Measurements from ENCODE around the gene TBC1D2B. TPM values are rescaled to one million over a fixed set of nuclear protein-coding genes. Genes with fewer than 3 reads are reported as not detected.
A peak's percentile ranks its signal among the peaks of the same experiment; 100 is the strongest.

The TBC1D2B gene
- polyA plus RNA-seq, 4 donors: 7.6 to 44.4 (median 11.9) TPM

DNA sequence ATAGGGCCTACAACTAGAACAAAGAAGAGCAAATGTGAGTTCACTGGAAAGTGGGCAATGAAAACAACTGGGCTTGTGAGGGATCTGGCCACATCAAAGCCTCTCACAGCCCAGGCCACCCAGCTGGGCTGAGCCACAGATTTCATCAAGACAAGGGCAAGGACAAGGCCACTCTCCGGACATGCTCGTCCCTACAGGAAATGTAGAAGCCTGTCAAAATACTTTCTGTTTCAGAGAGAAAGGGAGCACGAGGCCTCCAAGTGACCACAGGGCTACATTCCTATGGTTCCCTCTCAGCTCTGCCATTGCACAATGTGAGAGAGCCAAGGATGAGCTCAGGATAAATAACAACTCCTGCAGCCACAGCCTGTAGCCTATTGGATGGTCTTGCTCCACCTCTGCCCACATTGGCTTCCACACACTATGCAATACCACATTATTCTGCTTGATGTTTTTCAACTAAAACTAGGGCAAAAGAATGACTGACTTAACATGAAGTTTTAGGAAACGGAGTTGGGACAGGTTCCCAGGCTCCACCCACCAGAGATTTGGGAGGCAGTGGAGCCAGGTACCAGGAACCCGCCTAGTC is 12.1 kb downstream of the TBC1D2B start:
- Histone ChIP-seq H3K4me3 (ENCODE audit: low read depth in 1 of 3, low read length in 3 of 3) (no peak overlapping the region), H3K4me1 (ENCODE audit: control insufficient read depth in 3 of 3, insufficient read depth in 2 of 3, low read depth in 1 of 3, low read length in 2 of 3) (peaks cover 11 to 73% (median 55%) of the 10 kb centered on the region in 3 donors), H3K27ac (ENCODE audit: low read depth in 1 of 3, low read length in 2 of 3) (peak overlapping the region; percentile 6 to 92 (median 76)), H3K36me3 (ENCODE audit: control insufficient read depth in 3 of 3, insufficient read depth in 2 of 3, low read depth in 1 of 3, low read length in 3 of 3) (peaks cover 0 to 8% (median 0%) of the 10 kb centered on the region in 3 donors), H3K27me3 (ENCODE audit: control insufficient read depth in 3 of 3, insufficient read depth in 3 of 3, low read length in 3 of 3) (no peaks in the 10 kb centered on the region), H3K9me3 (ENCODE audit: control insufficient read depth in 2 of 2, insufficient read depth in 1 of 2, low read depth in 1 of 2, low read length in 1 of 2) (no peaks in the 10 kb centered on the region)
- FAIRE-seq (no peak), DNase-seq (peak in 1 of 2 donors; percentile 81)
- 37 to 68% (median 44%) methylated on average over 5 of the region's 5 CpGs for WGBS, 3 donors

DNA sequence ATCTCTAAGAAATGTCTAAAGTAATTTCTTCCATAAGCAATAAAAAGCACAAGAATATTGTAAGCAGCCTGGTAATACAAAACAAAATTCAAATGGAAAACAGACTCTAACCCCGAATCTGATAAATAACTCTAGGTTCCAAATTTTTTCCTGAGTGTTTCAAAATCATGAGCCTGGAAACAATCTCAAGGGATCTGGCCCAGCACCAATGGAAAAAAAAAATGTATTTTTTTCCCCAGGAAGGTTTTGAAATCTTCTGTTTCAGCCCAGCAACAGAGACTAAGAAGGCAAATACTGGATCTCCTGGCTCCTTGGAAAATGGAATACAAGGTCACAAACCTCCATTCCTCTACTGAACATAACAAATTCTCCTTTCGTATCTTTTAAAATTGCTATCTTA is 13.0 kb downstream of the TBC1D2B start:
- 63 to 87% (median 80%) methylated on average over 2 of the region's 2 CpGs for WGBS, 3 donors
- DNase-seq (no peak), FAIRE-seq (no peak)
- H3K4me1 ChIP-seq (ENCODE audit: control insufficient read depth in 3 of 3, insufficient read depth in 2 of 3, low read depth in 1 of 3, low read length in 2 of 3): peaks cover 11 to 67% (median 52%) of the 10 kb centered on the region in 3 donors
- H3K27ac ChIP-seq (ENCODE audit: low read depth in 1 of 3, low read length in 2 of 3): peak overlapping the region in 2 of 3 donors; percentile 76 to 92
- H3K4me3 ChIP-seq (ENCODE audit: low read depth in 1 of 3, low read length in 3 of 3): no peak overlapping the region
- H3K36me3 ChIP-seq (ENCODE audit: control insufficient read depth in 3 of 3, insufficient read depth in 2 of 3, low read depth in 1 of 3, low read length in 3 of 3): peaks cover 0 to 10% (median 0%) of the 10 kb centered on the region in 3 donors
- H3K27me3 ChIP-seq (ENCODE audit: control insufficient read depth in 3 of 3, insufficient read depth in 3 of 3, low read length in 3 of 3): no peaks in the 10 kb centered on the region
- H3K9me3 ChIP-seq (ENCODE audit: control insufficient read depth in 2 of 2, insufficient read depth in 1 of 2, low read depth in 1 of 2, low read length in 1 of 2): no peaks in the 10 kb centered on the region

DNA sequence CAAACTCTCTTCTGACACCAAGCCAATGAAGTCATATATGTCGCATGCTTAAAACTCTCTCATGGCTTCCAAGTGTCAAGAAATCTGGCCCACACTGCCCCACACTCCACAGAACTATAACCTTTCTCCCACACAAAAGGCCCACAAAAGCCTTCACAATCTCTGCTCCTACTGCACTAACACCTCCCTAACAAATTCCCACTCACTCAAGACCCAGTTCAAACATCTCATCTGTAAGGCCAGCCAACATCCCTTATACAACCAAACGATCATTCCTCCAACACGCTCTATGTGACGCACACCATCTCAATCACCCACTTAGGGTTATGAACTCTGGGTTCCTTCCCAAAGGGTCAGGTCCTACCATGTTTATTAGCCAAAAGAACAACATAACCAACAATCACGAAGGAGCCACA is 13.5 kb downstream of the TBC1D2B start:
- Histone ChIP-seq H3K9me3 (ENCODE audit: control insufficient read depth in 2 of 2, insufficient read depth in 1 of 2, low read depth in 1 of 2, low read length in 1 of 2) (no peaks in the 10 kb centered on the region), H3K36me3 (ENCODE audit: control insufficient read depth in 3 of 3, insufficient read depth in 2 of 3, low read depth in 1 of 3, low read length in 3 of 3) (peaks cover 0 to 14% (median 0%) of the 10 kb centered on the region in 3 donors), H3K27me3 (ENCODE audit: control insufficient read depth in 3 of 3, insufficient read depth in 3 of 3, low read length in 3 of 3) (no peaks in the 10 kb centered on the region), H3K27ac (ENCODE audit: low read depth in 1 of 3, low read length in 2 of 3) (peak overlapping the region in 2 of 3 donors; percentile 76 to 83), H3K4me1 (ENCODE audit: control insufficient read depth in 3 of 3, insufficient read depth in 2 of 3, low read depth in 1 of 3, low read length in 2 of 3) (peaks cover 14 to 65% (median 53%) of the 10 kb centered on the region in 3 donors), H3K4me3 (ENCODE audit: low read depth in 1 of 3, low read length in 3 of 3) (no peak overlapping the region)
- DNase-seq (no peak), FAIRE-seq (no peak)
- 67 to 94% (median 85%) methylated on average over 5 of the region's 5 CpGs for WGBS, 3 donors

DNA sequence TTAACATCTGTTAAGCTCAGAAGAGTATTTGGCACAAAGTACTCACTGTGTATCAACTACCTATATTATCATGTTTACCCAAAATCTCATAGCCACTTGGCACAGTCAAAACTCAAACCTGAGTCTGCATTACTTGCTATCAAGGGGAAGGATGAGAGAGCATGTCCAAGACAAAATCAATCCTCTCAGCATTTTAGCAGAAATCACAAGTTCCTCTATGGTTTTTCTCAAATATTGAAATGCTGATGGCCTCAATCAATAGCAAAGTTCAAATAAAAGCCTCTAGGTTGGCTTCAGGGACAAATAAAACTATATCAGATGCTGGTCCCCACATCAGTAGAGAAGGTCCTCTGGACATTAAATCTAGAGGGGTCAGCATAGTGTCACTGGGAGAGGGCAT is 14.3 kb downstream of the TBC1D2B start:
- Histone ChIP-seq H3K27me3 (ENCODE audit: control insufficient read depth in 3 of 3, insufficient read depth in 3 of 3, low read length in 3 of 3) (no peaks in the 10 kb centered on the region), H3K27ac (ENCODE audit: low read depth in 1 of 3, low read length in 2 of 3) (peak overlapping the region in 1 of 3 donors; percentile 83), H3K9me3 (ENCODE audit: control insufficient read depth in 2 of 2, insufficient read depth in 1 of 2, low read depth in 1 of 2, low read length in 1 of 2) (no peaks in the 10 kb centered on the region), H3K4me1 (ENCODE audit: control insufficient read depth in 3 of 3, insufficient read depth in 2 of 3, low read depth in 1 of 3, low read length in 2 of 3) (peaks cover 17 to 65% (median 53%) of the 10 kb centered on the region in 3 donors), H3K36me3 (ENCODE audit: control insufficient read depth in 3 of 3, insufficient read depth in 2 of 3, low read depth in 1 of 3, low read length in 3 of 3) (peaks cover 0 to 21% (median 0%) of the 10 kb centered on the region in 3 donors), H3K4me3 (ENCODE audit: low read depth in 1 of 3, low read length in 3 of 3) (no peak overlapping the region)
- no peak for FAIRE-seq
- DNase-seq: no peak

DNA sequence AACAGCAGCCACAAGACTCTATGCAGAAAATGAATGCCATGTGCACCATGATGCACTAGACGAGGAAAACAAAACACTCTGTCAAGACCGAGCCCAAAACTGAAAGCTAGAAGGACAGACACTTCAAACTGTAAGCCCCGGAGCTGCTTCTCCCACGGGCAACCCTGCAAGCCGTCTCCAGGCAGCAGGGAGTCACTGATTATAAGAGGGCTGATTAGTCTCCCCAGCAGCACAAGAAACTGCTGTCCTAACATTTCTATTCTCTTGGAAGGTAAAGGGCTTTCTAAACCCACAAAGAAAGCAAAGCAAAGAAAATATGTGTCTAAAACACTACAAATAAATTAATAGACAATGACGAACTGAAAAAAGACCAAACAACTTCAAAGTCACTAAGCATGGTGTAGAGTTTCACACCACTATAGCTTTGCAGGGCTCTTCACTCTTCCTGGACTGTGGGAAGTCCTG is 15.5 kb downstream of the TBC1D2B start:
- Histone ChIP-seq H3K9me3 (ENCODE audit: control insufficient read depth in 2 of 2, insufficient read depth in 1 of 2, low read depth in 1 of 2, low read length in 1 of 2) (no peaks in the 10 kb centered on the region), H3K27me3 (ENCODE audit: control insufficient read depth in 3 of 3, insufficient read depth in 3 of 3, low read length in 3 of 3) (no peaks in the 10 kb centered on the region), H3K36me3 (ENCODE audit: control insufficient read depth in 3 of 3, insufficient read depth in 2 of 3, low read depth in 1 of 3, low read length in 3 of 3) (peaks cover 0 to 16% (median 0%) of the 10 kb centered on the region in 3 donors), H3K4me1 (ENCODE audit: control insufficient read depth in 3 of 3, insufficient read depth in 2 of 3, low read depth in 1 of 3, low read length in 2 of 3) (peaks cover 10 to 65% (median 50%) of the 10 kb centered on the region in 3 donors), H3K27ac (ENCODE audit: low read depth in 1 of 3, low read length in 2 of 3) (peak overlapping the region; percentile 22 to 62 (median 47)), H3K4me3 (ENCODE audit: low read depth in 1 of 3, low read length in 3 of 3) (no peak overlapping the region)
- FAIRE-seq: no peak
- 2 to 3% (median 2%) methylated on average over 6 of the region's 6 CpGs for WGBS, 3 donors
- DNase-seq: peak; percentile 54 to 61

- Histone ChIP-seq H3K27ac (ENCODE audit: low read depth in 1 of 3, low read length in 2 of 3) (peak overlapping the region in 1 of 3 donors; percentile 30), H3K27me3 (ENCODE audit: control insufficient read depth in 3 of 3, insufficient read depth in 3 of 3, low read length in 3 of 3) (no peaks in the 10 kb centered on the region), H3K36me3 (ENCODE audit: control insufficient read depth in 3 of 3, insufficient read depth in 2 of 3, low read depth in 1 of 3, low read length in 3 of 3) (peaks cover 0 to 18% (median 0%) of the 10 kb centered on the region in 3 donors), H3K9me3 (ENCODE audit: control insufficient read depth in 2 of 2, insufficient read depth in 1 of 2, low read depth in 1 of 2, low read length in 1 of 2) (no peaks in the 10 kb centered on the region), H3K4me1 (ENCODE audit: control insufficient read depth in 3 of 3, insufficient read depth in 2 of 3, low read depth in 1 of 3, low read length in 2 of 3) (peaks cover 19 to 64% (median 53%) of the 10 kb centered on the region in 3 donors), H3K4me3 (ENCODE audit: low read depth in 1 of 3, low read length in 3 of 3) (no peak overlapping the region)
- no peak for DNase-seq
- FAIRE-seq: no peak
- WGBS, 3 donors: 88 to 99% (median 95%) methylated on average over 5 of the region's 5 CpGs
Measured at GRCh38 chr15:78060232-78060631, 17.3 kb downstream of the TBC1D2B start.

DNA sequence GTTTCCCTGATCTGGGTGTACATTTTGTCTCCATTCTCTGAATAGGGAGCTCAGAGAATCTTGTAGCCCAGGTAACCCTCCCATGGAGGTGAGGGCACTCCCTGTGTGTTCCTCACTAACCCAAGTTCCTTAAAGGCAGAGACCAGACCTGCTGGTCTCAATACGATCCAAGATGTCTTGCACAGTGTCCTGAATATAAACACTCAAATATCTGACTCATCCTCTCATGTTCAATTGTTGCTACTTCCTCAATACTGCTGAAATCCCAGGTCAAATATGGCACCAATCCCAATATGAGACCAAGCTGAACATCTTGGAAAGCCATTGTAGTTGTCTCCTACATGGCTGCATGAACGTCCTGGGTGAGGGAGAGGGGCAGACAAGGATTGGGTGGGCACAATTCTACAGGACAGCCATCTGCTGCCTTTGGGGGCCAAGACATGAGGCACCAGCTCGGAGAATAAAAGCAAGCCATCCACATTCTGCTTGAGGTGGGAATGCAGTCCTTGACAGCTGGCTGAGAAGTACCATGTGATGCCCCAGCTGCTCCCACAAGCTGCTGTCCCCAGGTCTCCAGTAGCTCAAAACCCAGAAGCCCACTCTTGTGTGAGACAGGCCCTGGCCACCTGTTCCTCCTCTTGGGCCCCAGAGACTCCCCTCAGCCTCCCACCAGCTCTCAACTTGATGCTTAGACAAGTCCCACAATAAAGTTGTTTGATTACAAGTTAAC is 18.2 kb downstream of the TBC1D2B start:
- WGBS, 3 donors: 67 to 78% (median 78%) methylated on average over 3 of the region's 3 CpGs
- FAIRE-seq (no peak), DNase-seq (no peak)
- H3K27ac ChIP-seq (ENCODE audit: low read depth in 1 of 3, low read length in 2 of 3): peak overlapping the region in 2 of 3 donors; percentile 9 to 60
- H3K9me3 ChIP-seq (ENCODE audit: control insufficient read depth in 2 of 2, insufficient read depth in 1 of 2, low read depth in 1 of 2, low read length in 1 of 2): no peaks in the 10 kb centered on the region
- H3K4me1 ChIP-seq (ENCODE audit: control insufficient read depth in 3 of 3, insufficient read depth in 2 of 3, low read depth in 1 of 3, low read length in 2 of 3): peaks cover 19 to 57% (median 51%) of the 10 kb centered on the region in 3 donors
- peaks cover 0 to 19% (median 0%) of the 10 kb centered on the region in 3 donors for H3K36me3 ChIP-seq (ENCODE audit: control insufficient read depth in 3 of 3, insufficient read depth in 2 of 3, low read depth in 1 of 3, low read length in 3 of 3)
- H3K27me3 ChIP-seq (ENCODE audit: control insufficient read depth in 3 of 3, insufficient read depth in 3 of 3, low read length in 3 of 3): no peaks in the 10 kb centered on the region
- no peak overlapping the region for H3K4me3 ChIP-seq (ENCODE audit: low read depth in 1 of 3, low read length in 3 of 3)

GRCh38 chr15:78058401-78058935 is 19.0 kb downstream of the TBC1D2B start:
- no peak for FAIRE-seq
- Histone ChIP-seq H3K9me3 (ENCODE audit: control insufficient read depth in 2 of 2, insufficient read depth in 1 of 2, low read depth in 1 of 2, low read length in 1 of 2) (no peaks in the 10 kb centered on the region), H3K27me3 (ENCODE audit: control insufficient read depth in 3 of 3, insufficient read depth in 3 of 3, low read length in 3 of 3) (no peaks in the 10 kb centered on the region), H3K4me1 (ENCODE audit: control insufficient read depth in 3 of 3, insufficient read depth in 2 of 3, low read depth in 1 of 3, low read length in 2 of 3) (peaks cover 19 to 58% (median 47%) of the 10 kb centered on the region in 3 donors), H3K36me3 (ENCODE audit: control insufficient read depth in 3 of 3, insufficient read depth in 2 of 3, low read depth in 1 of 3, low read length in 3 of 3) (peaks cover 0 to 21% (median 0%) of the 10 kb centered on the region in 3 donors), H3K27ac (ENCODE audit: low read depth in 1 of 3, low read length in 2 of 3) (peak overlapping the region in 2 of 3 donors; percentile 4 to 41), H3K4me3 (ENCODE audit: low read depth in 1 of 3, low read length in 3 of 3) (no peak overlapping the region)
- peak in 1 of 2 donors; percentile 3 for DNase-seq
- WGBS, 3 donors: 86 to 90% (median 90%) methylated on average over 10 of the region's 10 CpGs

All from small intestine (tissue), 7 donors.